ENCODE results near the gene INMT. TPM values are rescaled to one million over a fixed set of nuclear protein-coding genes. Genes with fewer than 3 reads are reported as not detected.
"Not testable (repeated sequence)": the region's sequence is repeated elsewhere in the genome, so short reads cannot be mapped to it uniquely, and the experiment has no call there.

INMT gene
- total RNA-seq, 2 experiments from 2014 or later, result 0.32 TPM; not detected in 1

DNA sequence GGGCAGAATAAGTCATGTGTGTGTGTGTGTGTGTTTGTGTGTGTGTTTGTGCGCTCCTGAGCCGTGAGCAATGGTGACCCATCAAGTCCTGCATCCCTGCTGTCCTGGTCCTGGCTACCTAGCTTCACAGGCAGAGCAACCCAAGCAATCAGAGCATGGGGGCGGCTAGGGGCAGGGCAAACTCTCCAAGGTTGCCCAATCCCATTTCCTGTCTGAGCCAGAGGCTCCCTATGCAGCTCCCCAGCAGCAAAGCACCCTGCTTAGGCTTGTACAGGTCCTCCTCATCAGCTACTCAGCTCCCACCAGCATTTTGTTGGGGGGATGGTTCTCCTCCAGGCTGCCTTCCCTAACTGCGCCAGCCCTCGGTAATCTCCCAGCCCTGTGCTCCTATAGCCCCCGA, 38.5 kb upstream of the INMT start:
- Histone ChIP-seq H4K20me1 (ENCODE audit: insufficient read depth, low read length) (no peaks in the 10 kb centered on the region), H2AFZ (ENCODE audit: low read length) (no peak overlapping the region), H3K27ac (ENCODE audit: low read depth, low read length, poor library complexity, severe bottlenecking) (no peak overlapping the region), H3K9me3 (ENCODE audit: low read length) (no peaks in the 10 kb centered on the region), H3K4me2 (ENCODE audit: low read length) (no peak overlapping the region), H3K9me2 (ENCODE audit: insufficient read depth, low read length) (no peaks in the 10 kb centered on the region), H3K4me3 (ENCODE audit: low read depth, low read length, poor library complexity, severe bottlenecking) (no peak overlapping the region), H3K79me2 (ENCODE audit: insufficient read depth, low read depth, low read length) (no peaks in the 10 kb centered on the region), H3K36me3 (ENCODE audit: insufficient read depth, low read length) (no peaks in the 10 kb centered on the region), H3K4me1 (ENCODE audit: insufficient read depth, low read length, poor library complexity, severe bottlenecking) (no peaks in the 10 kb centered on the region)
- TF ChIP-seq, protein P1, sequence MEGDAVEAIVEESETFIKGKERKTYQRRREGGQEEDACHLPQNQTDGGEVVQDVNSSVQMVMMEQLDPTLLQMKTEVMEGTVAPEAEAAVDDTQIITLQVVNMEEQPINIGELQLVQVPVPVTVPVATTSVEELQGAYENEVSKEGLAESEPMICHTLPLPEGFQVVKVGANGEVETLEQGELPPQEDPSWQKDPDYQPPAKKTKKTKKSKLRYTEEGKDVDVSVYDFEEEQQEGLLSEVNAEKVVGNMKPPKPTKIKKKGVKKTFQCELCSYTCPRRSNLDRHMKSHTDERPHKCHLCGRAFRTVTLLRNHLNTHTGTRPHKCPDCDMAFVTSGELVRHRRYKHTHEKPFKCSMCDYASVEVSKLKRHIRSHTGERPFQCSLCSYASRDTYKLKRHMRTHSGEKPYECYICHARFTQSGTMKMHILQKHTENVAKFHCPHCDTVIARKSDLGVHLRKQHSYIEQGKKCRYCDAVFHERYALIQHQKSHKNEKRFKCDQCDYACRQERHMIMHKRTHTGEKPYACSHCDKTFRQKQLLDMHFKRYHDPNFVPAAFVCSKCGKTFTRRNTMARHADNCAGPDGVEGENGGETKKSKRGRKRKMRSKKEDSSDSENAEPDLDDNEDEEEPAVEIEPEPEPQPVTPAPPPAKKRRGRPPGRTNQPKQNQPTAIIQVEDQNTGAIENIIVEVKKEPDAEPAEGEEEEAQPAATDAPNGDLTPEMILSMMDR (conservative IDR thresholded peaks at IDR 0.05; ENCODE audit: low read length), result no peak
- TF ChIP-seq EZH2phosphoT487 (IDR thresholded peaks at IDR 0.05; ENCODE audit: borderline replicate concordance, low read depth, low read length), result no peak
- ChIA-PET CTCF (ENCODE audit: unreplicated experiment) (no interaction called here), POLR2A (interaction anchor here (1.5 kb wide), 1 partner anchor 24 kb away, joined by 3 read pairs; no protein-coding TSS in a partner anchor)
- no peak for DNase-seq (ENCODE audit: low spot score)
- intact Hi-C loops (cut with micrococcal nuclease; ENCODE audit: unreplicated experiment), result no loop called here
- no TSS peak for BruUV-seq (replicated peaks)

DNA sequence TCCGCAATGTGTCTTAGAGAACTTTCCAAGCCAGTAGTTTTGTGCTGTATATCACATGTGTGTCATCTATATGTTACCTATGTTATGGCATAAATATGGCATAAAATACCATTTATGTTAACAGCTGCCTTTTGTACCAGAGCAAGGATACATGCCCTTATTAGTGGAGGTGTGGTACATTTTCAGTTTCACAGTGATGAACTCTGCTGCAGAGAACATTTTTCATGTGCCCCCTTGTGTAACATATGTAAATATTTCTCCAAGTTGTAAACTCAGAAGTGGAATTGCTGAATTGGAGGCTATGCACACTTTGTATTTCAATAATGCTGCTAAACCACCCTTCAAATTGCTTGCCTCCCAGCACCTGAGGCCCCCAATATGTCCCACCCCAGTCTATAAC, 37.8 kb upstream of the INMT start:
- BruUV-seq (replicated peaks), result no TSS peak
- H3K27ac ChIP-seq (ENCODE audit: low read depth, low read length, poor library complexity, severe bottlenecking), result no peak overlapping the region
- H3K79me2 ChIP-seq (ENCODE audit: insufficient read depth, low read depth, low read length), result no peaks in the 10 kb centered on the region
- no peaks in the 10 kb centered on the region for H3K4me1 ChIP-seq (ENCODE audit: insufficient read depth, low read length, poor library complexity, severe bottlenecking)
- ChIA-PET CTCF (ENCODE audit: unreplicated experiment) (no interaction called here), POLR2A (no interaction called here)
- no peak overlapping the region for H3K4me3 ChIP-seq (ENCODE audit: low read depth, low read length, poor library complexity, severe bottlenecking)
- H3K9me3 ChIP-seq (ENCODE audit: low read length), result no peaks in the 10 kb centered on the region
- H2AFZ ChIP-seq (ENCODE audit: low read length), result no peak overlapping the region
- DNase-seq (ENCODE audit: low spot score), result no peak
- no peaks in the 10 kb centered on the region for H3K36me3 ChIP-seq (ENCODE audit: insufficient read depth, low read length)
- H3K4me2 ChIP-seq (ENCODE audit: low read length), result no peak overlapping the region
- intact Hi-C loops (cut with micrococcal nuclease; ENCODE audit: unreplicated experiment), result no loop called here
- H4K20me1 ChIP-seq (ENCODE audit: insufficient read depth, low read length), result no peaks in the 10 kb centered on the region
- no peak for TF ChIP-seq EZH2phosphoT487 (IDR thresholded peaks at IDR 0.05; ENCODE audit: borderline replicate concordance, low read depth, low read length)
- TF ChIP-seq, protein P1 (conservative IDR thresholded peaks at IDR 0.05; ENCODE audit: low read length), result no peak
- H3K9me2 ChIP-seq (ENCODE audit: insufficient read depth, low read length), result no peaks in the 10 kb centered on the region

DNA sequence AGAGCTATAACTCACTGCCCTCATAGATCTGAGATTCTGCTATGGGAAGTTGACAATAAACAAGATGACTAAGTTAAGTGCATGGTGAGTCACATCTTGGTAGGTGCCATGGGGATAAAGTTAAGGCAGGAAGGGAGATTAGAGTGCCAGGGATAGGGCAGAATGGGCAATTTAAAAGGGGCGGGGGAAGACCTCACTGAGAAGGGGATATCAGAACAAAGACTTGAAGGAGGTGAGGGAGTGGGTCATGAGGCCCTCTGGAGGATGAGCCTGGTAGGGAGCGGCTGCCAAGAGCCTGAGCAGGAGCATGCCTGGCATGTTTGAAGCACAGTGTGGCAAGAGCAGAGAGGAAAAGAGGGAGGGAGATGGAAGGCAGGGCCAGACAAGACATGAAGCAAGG, 34.8 kb upstream of the INMT start:
- ChIA-PET POLR2A (no interaction called here), CTCF (ENCODE audit: unreplicated experiment) (interaction anchor here (0.6 kb wide), 1 partner anchor 747 kb away, joined by 3 read pairs; no protein-coding TSS in a partner anchor)
- no peaks in the 10 kb centered on the region for H3K4me1 ChIP-seq (ENCODE audit: insufficient read depth, low read length, poor library complexity, severe bottlenecking)
- no TSS peak for BruUV-seq (replicated peaks)
- H4K20me1 ChIP-seq (ENCODE audit: insufficient read depth, low read length), result no peaks in the 10 kb centered on the region
- TF ChIP-seq, protein P1 (conservative IDR thresholded peaks at IDR 0.05; ENCODE audit: low read length), result no peak; the same call in 1 of the 2 replicates
- TF ChIP-seq EZH2phosphoT487 (IDR thresholded peaks at IDR 0.05; ENCODE audit: borderline replicate concordance, low read depth, low read length), result no peak
- no peaks in the 10 kb centered on the region for H3K9me3 ChIP-seq (ENCODE audit: low read length)
- DNase-seq (ENCODE audit: low spot score), result no peak
- no peak overlapping the region for H2AFZ ChIP-seq (ENCODE audit: low read length)
- no peaks in the 10 kb centered on the region for H3K9me2 ChIP-seq (ENCODE audit: insufficient read depth, low read length)
- intact Hi-C loops (cut with micrococcal nuclease; ENCODE audit: unreplicated experiment), result no loop called here
- H3K27ac ChIP-seq (ENCODE audit: low read depth, low read length, poor library complexity, severe bottlenecking), result no peak overlapping the region
- no peaks in the 10 kb centered on the region for H3K79me2 ChIP-seq (ENCODE audit: insufficient read depth, low read depth, low read length)
- H3K4me2 ChIP-seq (ENCODE audit: low read length), result no peak overlapping the region
- no peak overlapping the region for H3K4me3 ChIP-seq (ENCODE audit: low read depth, low read length, poor library complexity, severe bottlenecking)
- no peaks in the 10 kb centered on the region for H3K36me3 ChIP-seq (ENCODE audit: insufficient read depth, low read length)

DNA sequence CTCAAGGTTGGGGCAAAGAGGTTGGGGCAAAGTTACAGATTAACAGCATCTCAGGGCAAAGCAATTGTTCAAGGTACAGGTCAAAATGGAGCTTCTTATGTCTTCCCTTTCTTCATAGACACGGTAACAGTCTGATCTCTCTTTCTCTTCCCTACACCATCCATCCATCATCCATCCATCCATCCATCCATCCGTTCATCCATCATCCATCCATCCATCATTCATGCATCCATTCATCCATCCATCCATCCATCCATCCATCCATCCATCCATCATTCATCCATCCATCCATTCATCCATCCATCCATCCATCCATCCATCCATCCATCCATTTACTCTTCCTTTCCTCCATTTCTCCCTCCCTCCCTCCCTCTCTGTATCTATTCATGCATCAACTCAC, 32.5 kb upstream of the INMT start:
- H3K9me2 ChIP-seq (ENCODE audit: insufficient read depth, low read length); H3K27ac ChIP-seq (ENCODE audit: low read depth, low read length, poor library complexity, severe bottlenecking); H3K79me2 ChIP-seq (ENCODE audit: insufficient read depth, low read depth, low read length); H3K4me3 ChIP-seq (ENCODE audit: low read depth, low read length, poor library complexity, severe bottlenecking); H2AFZ ChIP-seq (ENCODE audit: low read length); intact Hi-C loops (cut with micrococcal nuclease; ENCODE audit: unreplicated experiment); BruUV-seq (replicated peaks); H3K4me2 ChIP-seq (ENCODE audit: low read length); H3K36me3 ChIP-seq (ENCODE audit: insufficient read depth, low read length); CTCF ChIA-PET (ENCODE audit: unreplicated experiment); H3K4me1 ChIP-seq (ENCODE audit: insufficient read depth, low read length, poor library complexity, severe bottlenecking); H4K20me1 ChIP-seq (ENCODE audit: insufficient read depth, low read length); DNase-seq (ENCODE audit: low spot score); H3K9me3 ChIP-seq (ENCODE audit: low read length): not testable (repeated sequence)
- POLR2A ChIA-PET, result interaction anchor here (0.7 to 1.1 kb wide), 2 partner anchors 8 to 15 kb away, joined by 3 read pairs; no protein-coding TSS in a partner anchor
